Kidney (tissue), 14 donors: Measurements from ENCODE around the gene TOMM40. TPM values are rescaled to one million over a fixed set of nuclear protein-coding genes. Genes with fewer than 3 reads are reported as not detected.
"Not testable (repeated sequence)": the region's sequence is repeated elsewhere in the genome, so short reads cannot be mapped to it uniquely, and the experiment has no call there.

Source experiments
- DNase-seq, 5 donors: peaks; one replicate each; pipeline ENCODE4 v3.0.0-alpha.2; 2013 to 2020
- FAIRE-seq: peaks from 2 replicates; lab custom pipeline; 2012; peaks lifted over from hg19 to GRCh38; lab: Jason Lieb, UNC
- H3K27ac ChIP-seq, 2 donors: one replicate each; pipeline ENCODE4 v1.7.0; 2013; ENCODE audit warnings: low read depth in 2 of 2, low read length in 2 of 2, inconsistent platforms in 1 of 2
- H3K27me3 ChIP-seq: one replicate; pipeline ENCODE4 v1.7.1; 2013; ENCODE audit warnings: low read length, inconsistent platforms; ENCODE audit not compliant: control insufficient read depth, insufficient read depth
- H3K36me3 ChIP-seq, 3 donors: one replicate each; pipeline versions ENCODE4 v1.7.0 to v1.7.1; 2013; ENCODE audit warnings: low read length in 3 of 3, control low read depth in 1 of 3, inconsistent platforms in 1 of 3; ENCODE audit not compliant: insufficient read depth in 3 of 3, control insufficient read depth in 2 of 3
- H3K4me1 ChIP-seq, 3 donors: one replicate each; pipeline versions ENCODE4 v1.7.0 to v1.7.1; 2013; ENCODE audit warnings: low read length in 3 of 3, inconsistent platforms in 1 of 3, low read depth in 1 of 3; ENCODE audit not compliant: control insufficient read depth in 2 of 3, insufficient read depth in 2 of 3
- H3K4me3 ChIP-seq, 3 donors: one replicate each; pipeline versions ENCODE4 v1.7.0 to v1.8.1; 2013; ENCODE audit warnings: low read length in 3 of 3, control low read depth in 1 of 3, inconsistent platforms in 1 of 3
- H3K9ac ChIP-seq, 3 donors: one replicate each; pipeline versions ENCODE4 v1.7.0 to v1.7.1; 2013; ENCODE audit warnings: low read length in 3 of 3, control low read depth in 1 of 3, inconsistent platforms in 1 of 3
- H3K9me3 ChIP-seq, 3 donors: one replicate each; pipeline versions ENCODE4 v1.7.0 to v1.7.1; 2013; ENCODE audit warnings: low read length in 3 of 3, control low read depth in 1 of 3, inconsistent platforms in 1 of 3; ENCODE audit not compliant: control insufficient read depth in 2 of 3, insufficient read depth in 1 of 3
- CTCF ChIP-seq: IDR thresholded peaks from 3 replicates; pipeline ENCODE4 v1.5.1; 2012; ENCODE audit warnings: mild to moderate bottlenecking, moderate library complexity, borderline replicate concordance; ENCODE audit not compliant: insufficient read depth; ENCODE audit errors: extremely low read depth
- intact Hi-C: fragments of 100-400 bp; cut with DNase I; formaldehyde crosslinking; loops from one replicate; pipeline ENCODE4 v1.11.1; 2022
- polyA plus RNA-seq: library from polyadenylated mRNA; stranded (reverse); fragments of 350-450 nt; fragmentation: Illumina TruSeq; extraction: RNeasy Lipid Tissue Mini Kit (QIAGEN cat#74804); gene quantifications from one replicate; pipeline ENCODE4 v1.2.3, GENCODE V29; 2014; ENCODE audit warnings: low read depth, low replicate concordance; ENCODE audit not compliant: insufficient read depth
- total RNA-seq: library from RNA; stranded (reverse); fragmentation: NEBNext Ultra II Directional; extraction: Animal tissue kit (Norgen Biotek cat#: 25700); gene quantifications from one replicate; pipeline ENCODE4 v1.2.1, GENCODE V29; 2021
- donor health status: control.
- donor health status: control.
- donor health status: control.
- donor health status: control.
- donor health status: control.
- donor health status: DM: yes; HTN: yes; CAD: no.
- donor health status: Normal renal cell carcinoma (clear cell type).

Gene TOMM40
- total and polyA plus RNA-seq, 2 donors from 2014 or later = 45.4 to 51.5 TPM

GRCh38 chr19:44857837-44858236, 33.2 kb upstream of the TOMM40 start:
- peaks cover 0 to 7% (median 0%) of the 10 kb centered on the region in 3 donors for H3K4me1 ChIP-seq
- no peak overlapping the region for H3K27ac ChIP-seq
- no peaks in the 10 kb centered on the region for H3K9me3 ChIP-seq
- no peak overlapping the region for H3K4me3 ChIP-seq
- H3K27me3 ChIP-seq = no peaks in the 10 kb centered on the region
- intact Hi-C loops = no loop called here
- no peak for TF ChIP-seq CTCF
- DNase-seq (no peak), FAIRE-seq (no peak)
- H3K9ac ChIP-seq = no peak overlapping the region
- peaks cover 0 to 2% (median 0%) of the 10 kb centered on the region in 3 donors for H3K36me3 ChIP-seq

DNA sequence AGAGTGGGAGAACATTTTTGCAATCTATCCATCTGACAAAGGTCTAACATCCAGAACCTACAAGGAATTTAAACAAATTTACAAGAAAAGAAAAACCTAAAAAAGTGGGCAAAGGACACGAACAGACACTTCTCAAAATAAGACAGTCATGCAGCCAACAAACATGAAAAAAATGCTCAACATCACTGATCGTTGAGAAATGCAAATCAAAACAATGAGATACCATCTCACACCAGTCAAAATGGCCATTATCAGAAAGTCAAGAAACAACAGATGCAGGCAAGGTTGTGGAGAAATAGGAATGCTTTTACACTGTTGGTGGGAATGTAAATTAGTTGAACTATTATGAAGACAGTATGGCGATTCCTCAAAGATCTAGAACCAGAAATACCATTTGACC, 29.5 kb upstream of the TOMM40 start:
- H3K9me3 ChIP-seq, FAIRE-seq, H3K4me1 ChIP-seq, DNase-seq, H3K27me3 ChIP-seq, H3K36me3 ChIP-seq, H3K27ac ChIP-seq, H3K9ac ChIP-seq, H3K4me3 ChIP-seq, intact Hi-C loops: not testable (repeated sequence)

GRCh38 chr19:44863990-44864389, 27.1 kb upstream of the TOMM40 start:
- H3K4me1 ChIP-seq = no peaks in the 10 kb centered on the region
- H3K27me3 ChIP-seq = no peaks in the 10 kb centered on the region
- no peak for TF ChIP-seq CTCF
- H3K36me3 ChIP-seq = peaks cover 4 to 11% (median 8%) of the 10 kb centered on the region in 3 donors
- H3K4me3 ChIP-seq = no peak overlapping the region
- DNase-seq = no peak
- no peaks in the 10 kb centered on the region for H3K9me3 ChIP-seq
- H3K9ac ChIP-seq = no peak overlapping the region
- FAIRE-seq = no peak
- no peak overlapping the region for H3K27ac ChIP-seq
- intact Hi-C loops = no loop called here

DNA sequence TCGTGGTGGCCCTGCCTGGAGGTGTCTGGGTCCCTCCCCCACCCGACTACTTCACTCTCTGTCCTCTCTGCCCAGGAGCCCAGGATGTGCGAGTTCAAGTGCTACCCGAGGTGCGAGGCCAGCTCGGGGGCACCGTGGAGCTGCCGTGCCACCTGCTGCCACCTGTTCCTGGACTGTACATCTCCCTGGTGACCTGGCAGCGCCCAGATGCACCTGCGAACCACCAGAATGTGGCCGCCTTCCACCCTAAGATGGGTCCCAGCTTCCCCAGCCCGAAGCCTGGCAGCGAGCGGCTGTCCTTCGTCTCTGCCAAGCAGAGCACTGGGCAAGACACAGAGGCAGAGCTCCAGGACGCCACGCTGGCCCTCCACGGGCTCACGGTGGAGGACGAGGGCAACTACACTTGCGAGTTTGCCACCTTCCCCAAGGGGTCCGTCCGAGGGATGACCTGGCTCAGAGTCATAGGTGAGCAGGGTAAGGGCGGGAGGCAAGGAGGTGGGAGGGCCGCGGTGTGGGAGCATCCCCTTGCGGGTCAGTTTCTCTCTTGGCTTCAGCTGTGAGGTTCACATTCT, 25.8 kb upstream of the TOMM40 start:
- Histone ChIP-seq H3K4me3 (no peak overlapping the region), H3K9me3 (no peaks in the 10 kb centered on the region), H3K27me3 (no peaks in the 10 kb centered on the region), H3K27ac (no peak overlapping the region), H3K4me1 (no peaks in the 10 kb centered on the region), H3K36me3 (peaks cover 4 to 11% (median 8%) of the 10 kb centered on the region in 3 donors), H3K9ac (no peak overlapping the region)
- TF ChIP-seq CTCF = no peak
- DNase-seq = no peak
- no peak for FAIRE-seq
- intact Hi-C loops = no loop called here
